ENCODE results near the gene GATD1. TPM values are rescaled to one million over a fixed set of nuclear protein-coding genes. Genes with fewer than 3 reads are reported as not detected.

Gene GATD1
- total and polyA plus RNA-seq, 11 donors = 13.4 to 30.8 (median 20.5) TPM

- H3K27ac ChIP-seq = peak overlapping the region in 2 of 12 donors; percentile 82 to 91
- TF ChIP-seq POLR2A (IDR thresholded peaks at IDR 0.05) (no peak), CTCF (IDR thresholded peaks at IDR 0.05) (no peak)
- DNase-seq (no peak), ATAC-seq (no peak)
- peaks cover 10 to 78% (median 63%) of the 10 kb centered on the region in 12 donors for H3K4me1 ChIP-seq
- H3K27me3 ChIP-seq = peaks cover 0 to 21% (median 0%) of the 10 kb centered on the region in 9 donors
- H3K4me3 ChIP-seq = no peak overlapping the region
- intact Hi-C loops (cut with DNase I) = no loop called here
- peaks cover 0 to 43% (median 30%) of the 10 kb centered on the region in 9 donors for H3K36me3 ChIP-seq
- H3K9me3 ChIP-seq = no peaks in the 10 kb centered on the region
- 74 to 88% (median 85%) methylated on average over 6 to 12 of the region's 12 CpGs for WGBS, 4 donors
Measured at GRCh38 chr11:825366-826226, 48.3 kb upstream of the GATD1 start.

GRCh38 chr11:824942-825341, 47.7 kb upstream of the GATD1 start:
- whole genome bisulfite sequencing, 4 donors = 84 to 93% (median 86%) methylated on average over 10 to 11 of the region's 11 CpGs
- no peak overlapping the region for H3K27ac ChIP-seq

GRCh38 chr11:824292-824880, 47.1 kb upstream of the GATD1 start:
- Histone ChIP-seq H3K9me3 (no peaks in the 10 kb centered on the region), H3K4me3 (no peak overlapping the region), H3K36me3 (peaks cover 0 to 43% (median 30%) of the 10 kb centered on the region in 9 donors), H3K27me3 (peaks cover 0 to 9% (median 0%) of the 10 kb centered on the region in 9 donors), H3K4me1 (peaks cover 10 to 70% (median 54%) of the 10 kb centered on the region in 12 donors), H3K27ac (no peak overlapping the region)
- TF ChIP-seq POLR2A (IDR thresholded peaks at IDR 0.05) (no peak), CTCF (IDR thresholded peaks at IDR 0.05) (no peak)
- no peak for DNase-seq
- ATAC-seq = no peak
- intact Hi-C loops (cut with DNase I) = no loop called here
- 79 to 85% (median 83%) methylated on average over 46 to 59 of the region's 59 CpGs for WGBS, 4 donors

More at GRCh38 chr11:824942-825341, 47.7 kb upstream of the GATD1 start:
- intact Hi-C loops (cut with DNase I) = no loop called here
- DNase-seq (no peak), ATAC-seq (no peak)
- Histone ChIP-seq H3K4me1 (peaks cover 10 to 76% (median 59%) of the 10 kb centered on the region in 12 donors), H3K9me3 (no peaks in the 10 kb centered on the region), H3K27me3 (peaks cover 0 to 14% (median 0%) of the 10 kb centered on the region in 9 donors), H3K4me3 (no peak overlapping the region), H3K36me3 (peaks cover 0 to 43% (median 30%) of the 10 kb centered on the region in 9 donors)
- no peak for TF ChIP-seq CTCF (IDR thresholded peaks at IDR 0.05)
